Fibroblast of mammary gland (primary cell): ENCODE results near the gene SPATA2.

Experiments used
- DNase-seq: peaks from one replicate; pipeline ENCODE4 v3.0.0-alpha.2; 2010; ENCODE audit warnings: low read depth
- H3K4me3 ChIP-seq: 2 replicates; pipeline ENCODE4 v1.5.1; 2011; ENCODE audit warnings: low read depth, mild to moderate bottlenecking, low read length, moderate library complexity; ENCODE audit not compliant: control insufficient read depth
- CTCF ChIP-seq: conservative IDR thresholded peaks from 2 replicates; pipeline ENCODE4 v1.5.1; 2011; ENCODE audit warnings: low read depth, low read length, inconsistent platforms; ENCODE audit not compliant: control insufficient read depth, insufficient read depth

The SPATA2 gene

DNA sequence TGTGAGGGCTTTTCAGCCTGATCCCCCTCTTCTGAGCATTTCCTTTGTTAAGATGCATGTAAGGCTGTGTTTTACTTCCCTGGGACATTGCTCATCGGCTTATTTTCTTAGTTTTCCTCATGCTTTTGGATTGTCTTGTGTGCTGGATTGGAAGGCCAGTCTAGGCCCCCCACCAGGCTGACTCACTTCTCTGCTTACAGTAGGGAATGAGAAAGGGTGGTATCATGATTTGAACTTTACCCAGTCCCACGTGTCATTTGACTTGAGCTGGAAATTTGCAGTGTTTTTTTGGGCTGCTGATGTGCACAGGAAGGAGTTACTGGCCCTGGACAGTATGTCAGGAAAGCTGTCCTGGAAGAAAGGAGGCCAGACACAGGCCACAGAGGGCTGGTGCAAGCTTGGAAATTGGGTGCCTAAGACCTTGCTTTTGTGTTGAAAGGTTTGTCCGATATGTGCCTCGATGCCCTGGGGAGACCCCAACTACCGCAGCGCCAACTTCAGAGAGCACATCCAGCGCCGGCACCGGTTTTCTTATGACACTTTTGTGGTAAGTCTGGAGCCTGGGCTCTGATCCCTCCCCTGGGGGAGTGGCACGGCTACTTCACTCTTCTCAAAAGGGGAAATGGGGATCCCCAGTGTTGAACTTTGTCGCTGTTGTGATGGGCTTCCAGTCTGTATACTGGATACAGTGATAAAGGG lies 33.6 kb upstream of the SPATA2 start:
- peak; percentile 96 for DNase-seq
- no peak for TF ChIP-seq CTCF
- no peak overlapping the region for H3K4me3 ChIP-seq

DNA sequence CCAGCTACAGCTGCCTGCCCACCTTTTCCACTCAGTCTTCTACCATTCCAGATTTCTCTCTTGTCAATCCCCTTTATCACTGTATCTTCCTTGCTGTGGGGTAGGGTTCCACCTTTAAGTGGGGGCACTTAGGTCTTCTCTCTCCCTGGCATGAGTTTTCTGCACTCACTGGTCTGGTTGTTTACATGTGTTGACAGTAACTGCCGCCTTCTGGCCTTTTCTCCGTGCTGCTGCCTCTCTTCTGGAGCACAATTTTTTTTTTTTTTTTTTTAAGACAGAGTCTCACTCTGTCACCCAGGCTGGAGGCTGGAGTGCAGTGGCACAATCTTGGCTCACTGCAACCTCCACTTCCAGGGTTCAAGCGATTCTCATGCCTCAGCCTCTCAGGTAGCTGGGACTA lies 32.8 kb upstream of the SPATA2 start:
- no peak overlapping the region for H3K4me3 ChIP-seq

GRCh38 chr20:49945701-49946477 lies 30.6 kb upstream of the SPATA2 start:
- DNase-seq: no peak
- TF ChIP-seq CTCF: no peak
- no peak overlapping the region for H3K4me3 ChIP-seq

More for the DNA sequence above, 32.8 kb upstream of the SPATA2 start:
- no peak for TF ChIP-seq CTCF
- no peak for DNase-seq

DNA sequence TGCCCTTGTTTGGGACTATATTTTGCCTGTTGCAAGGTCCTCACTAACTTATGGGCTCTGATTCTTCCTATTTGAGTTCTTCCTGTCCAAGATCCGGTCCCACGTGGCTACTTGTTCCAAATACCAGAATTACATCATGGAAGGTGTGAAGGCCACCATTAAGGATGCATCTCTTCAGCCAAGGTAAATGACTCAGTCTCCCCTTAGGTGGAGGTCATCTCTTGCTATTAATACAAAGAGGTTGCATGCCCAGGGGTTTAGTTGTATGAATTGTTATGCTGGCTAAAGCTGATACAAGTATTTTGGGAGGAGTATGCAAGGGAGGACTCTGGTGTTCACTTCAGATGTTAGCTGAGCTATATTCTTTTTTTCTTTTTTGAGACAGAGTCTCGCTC lies 30.0 kb upstream of the SPATA2 start:
- TF ChIP-seq CTCF: no peak
- no peak for DNase-seq
- H3K4me3 ChIP-seq: no peak overlapping the region

GRCh38 chr20:49942942-49943341 lies 27.6 kb upstream of the SPATA2 start:
- TF ChIP-seq CTCF: no peak
- no peak for DNase-seq
- no peak overlapping the region for H3K4me3 ChIP-seq

DNA sequence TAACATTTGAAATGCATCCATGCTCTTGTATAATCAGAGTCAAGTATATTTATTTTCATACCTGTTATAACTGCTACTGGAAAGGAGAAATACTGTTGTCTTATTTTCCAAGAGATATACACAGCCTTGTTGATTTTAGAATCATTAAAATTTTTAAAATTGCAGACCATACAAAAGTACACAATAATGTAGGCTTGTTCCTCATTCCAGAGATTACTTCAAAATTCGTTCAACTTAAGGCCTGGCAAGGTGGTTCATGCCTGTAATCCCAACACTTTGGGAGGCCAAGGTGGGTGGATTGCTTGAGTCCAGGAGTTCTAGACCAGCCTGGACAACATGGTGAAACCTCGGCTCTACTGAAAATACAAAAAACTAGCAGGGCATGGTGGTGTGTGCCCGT lies 27.0 kb upstream of the SPATA2 start:
- DNase-seq: no peak
- H3K4me3 ChIP-seq: no peak overlapping the region
- TF ChIP-seq CTCF: no peak
